ENCODE data around the gene IRAK1. TPM values are rescaled to one million over a fixed set of nuclear protein-coding genes. Genes with fewer than 3 reads are reported as not detected.

The IRAK1 gene
- total RNA-seq, 6 experiments from 2014 or later: 103 to 133 (median 120) TPM

- Mint-ChIP-seq H3K9me3 (no peaks in the 10 kb centered on the region), H3K36me3 (ENCODE audit: low read depth) (peaks cover 6% of the 10 kb centered on the region), H3K27me3 (ENCODE audit: insufficient read depth) (no peaks in the 10 kb centered on the region; the same call in 1 of the 2 replicates), H3K27ac (no peak overlapping the region), H3K4me1 (ENCODE audit: low read depth) (no peaks in the 10 kb centered on the region), H3K4me3 (no peak overlapping the region)
- no peak for TF ChIP-seq CTCF (IDR thresholded peaks at IDR 0.05)
- no peak for DNase-seq
These were observed 8.0 kb downstream of the IRAK1 start for GRCh38 chrX:154011376-154012335.

GRCh38 chrX:154010330-154011087, 9.2 kb downstream of the IRAK1 start:
- no peaks in the 10 kb centered on the region; the same call in 1 of the 2 replicates for H3K27me3 Mint-ChIP-seq (ENCODE audit: insufficient read depth)
- H3K36me3 Mint-ChIP-seq (ENCODE audit: low read depth): peaks cover 12% of the 10 kb centered on the region
- H3K9me3 Mint-ChIP-seq: no peaks in the 10 kb centered on the region
- DNase-seq: no peak
- no peaks in the 10 kb centered on the region for H3K4me1 Mint-ChIP-seq (ENCODE audit: low read depth)
- no peak overlapping the region for H3K4me3 Mint-ChIP-seq
- peak overlapping the region; percentile 24 for H3K27ac Mint-ChIP-seq
- TF ChIP-seq CTCF (IDR thresholded peaks at IDR 0.05): no peak

GRCh38 chrX:154008521-154008920, 11.2 kb downstream of the IRAK1 start:
- no peaks in the 10 kb centered on the region for H3K9me3 Mint-ChIP-seq
- TF ChIP-seq CTCF (IDR thresholded peaks at IDR 0.05): no peak
- no peak overlapping the region for H3K27ac Mint-ChIP-seq
- DNase-seq: no peak
- H3K36me3 Mint-ChIP-seq (ENCODE audit: low read depth): peaks cover 12% of the 10 kb centered on the region
- no peaks in the 10 kb centered on the region for H3K4me1 Mint-ChIP-seq (ENCODE audit: low read depth)
- no peaks in the 10 kb centered on the region; the same call in 1 of the 2 replicates for H3K27me3 Mint-ChIP-seq (ENCODE audit: insufficient read depth)
- no peak overlapping the region for H3K4me3 Mint-ChIP-seq

GRCh38 chrX:154006947-154007346, 12.8 kb downstream of the IRAK1 start:
- Mint-ChIP-seq H3K4me3 (no peak overlapping the region), H3K4me1 (ENCODE audit: low read depth) (peaks cover under 1% of the 10 kb centered on the region), H3K27ac (no peak overlapping the region), H3K9me3 (no peaks in the 10 kb centered on the region), H3K27me3 (ENCODE audit: insufficient read depth) (no peaks in the 10 kb centered on the region), H3K36me3 (ENCODE audit: low read depth) (peaks cover 12% of the 10 kb centered on the region)
- no peak for TF ChIP-seq CTCF (IDR thresholded peaks at IDR 0.05)
- no peak for DNase-seq

- Mint-ChIP-seq H3K27me3 (ENCODE audit: insufficient read depth) (no peaks in the 10 kb centered on the region), H3K4me3 (no peak overlapping the region), H3K9me3 (no peaks in the 10 kb centered on the region), H3K27ac (no peak overlapping the region), H3K36me3 (ENCODE audit: low read depth) (peaks cover 12% of the 10 kb centered on the region), H3K4me1 (ENCODE audit: low read depth) (peaks cover 5% of the 10 kb centered on the region)
- no peak for TF ChIP-seq CTCF (IDR thresholded peaks at IDR 0.05)
- no peak for DNase-seq
These were observed 15.4 kb downstream of the IRAK1 start for GRCh38 chrX:154004315-154004714.
